ENCODE data around the gene SYT2.

- TF ChIP-seq POLR2A (IDR thresholded peaks at IDR 0.05) (no peak), POLR2AphosphoS5 (IDR thresholded peaks at IDR 0.05) (no peak), CTCF (IDR thresholded peaks at IDR 0.05) (no peak)
Observed at GRCh38 chr1:202578001-202578504, 132.2 kb downstream of the SYT2 start.
